ENCODE data around the gene YTHDF2. TPM values are rescaled to one million over a fixed set of nuclear protein-coding genes. Genes with fewer than 3 reads are reported as not detected.
A peak's percentile ranks its signal among the peaks of the same experiment; 100 is the strongest.

Gene YTHDF2
- total RNA-seq, 1 donor: 63.0 TPM

GRCh38 chr1:28751315-28752060, 14.7 kb downstream of the YTHDF2 start:
- DNase-seq (ENCODE audit: insufficient read length, low spot score, missing footprints): peak; percentile 77
- H3K9me3 ChIP-seq (ENCODE audit: low read depth, low read length): no peaks in the 10 kb centered on the region
- H3K4me3 ChIP-seq (ENCODE audit: insufficient read depth, low read length): no peak overlapping the region
- no peak overlapping the region for H2AFZ ChIP-seq (ENCODE audit: low read length)
- H3K27ac ChIP-seq (ENCODE audit: low read depth, low read length): peak overlapping the region; percentile 43
- H3K4me1 ChIP-seq (ENCODE audit: insufficient read depth, low read length): peaks cover 32% of the 10 kb centered on the region
- peaks cover 100% of the 10 kb centered on the region for H3K79me2 ChIP-seq (ENCODE audit: insufficient read depth, low read length)
- no peaks in the 10 kb centered on the region for H3K27me3 ChIP-seq (ENCODE audit: insufficient read depth, low read length)
- H4K20me1 ChIP-seq (ENCODE audit: insufficient read depth, low read length): peaks cover 81% of the 10 kb centered on the region
- H3K4me2 ChIP-seq (ENCODE audit: insufficient read depth, low read length): peak overlapping the region; percentile 50
- peaks cover 7% of the 10 kb centered on the region for H3K36me3 ChIP-seq (ENCODE audit: insufficient read depth, low read length)
- no peak for TF ChIP-seq CTCF (IDR thresholded peaks at IDR 0.05; ENCODE audit: extremely low read depth, low read depth, low read length)

GRCh38 chr1:28755701-28756100, 19.0 kb downstream of the YTHDF2 start:
- Histone ChIP-seq H3K36me3 (ENCODE audit: insufficient read depth, low read length) (peaks cover 31% of the 10 kb centered on the region), H3K4me3 (ENCODE audit: insufficient read depth, low read length) (no peak overlapping the region), H2AFZ (ENCODE audit: low read length) (no peak overlapping the region), H3K4me1 (ENCODE audit: insufficient read depth, low read length) (peaks cover 26% of the 10 kb centered on the region), H3K27me3 (ENCODE audit: insufficient read depth, low read length) (no peaks in the 10 kb centered on the region), H4K20me1 (ENCODE audit: insufficient read depth, low read length) (peaks cover 86% of the 10 kb centered on the region), H3K4me2 (ENCODE audit: insufficient read depth, low read length) (peak overlapping the region; percentile 16), H3K9me3 (ENCODE audit: low read depth, low read length) (no peaks in the 10 kb centered on the region), H3K27ac (ENCODE audit: low read depth, low read length) (no peak overlapping the region), H3K79me2 (ENCODE audit: insufficient read depth, low read length) (peaks cover 100% of the 10 kb centered on the region)
- no peak for TF ChIP-seq CTCF (IDR thresholded peaks at IDR 0.05; ENCODE audit: extremely low read depth, low read depth, low read length)
- no peak for DNase-seq (ENCODE audit: insufficient read length, low spot score, missing footprints)

GRCh38 chr1:28756846-28757245, 20.1 kb downstream of the YTHDF2 start:
- Histone ChIP-seq H3K27ac (ENCODE audit: low read depth, low read length) (no peak overlapping the region), H4K20me1 (ENCODE audit: insufficient read depth, low read length) (peaks cover 84% of the 10 kb centered on the region), H2AFZ (ENCODE audit: low read length) (no peak overlapping the region), H3K9me3 (ENCODE audit: low read depth, low read length) (no peaks in the 10 kb centered on the region), H3K36me3 (ENCODE audit: insufficient read depth, low read length) (peaks cover 38% of the 10 kb centered on the region), H3K4me1 (ENCODE audit: insufficient read depth, low read length) (peaks cover 15% of the 10 kb centered on the region), H3K79me2 (ENCODE audit: insufficient read depth, low read length) (peaks cover 100% of the 10 kb centered on the region), H3K4me2 (ENCODE audit: insufficient read depth, low read length) (no peak overlapping the region), H3K4me3 (ENCODE audit: insufficient read depth, low read length) (no peak overlapping the region), H3K27me3 (ENCODE audit: insufficient read depth, low read length) (no peaks in the 10 kb centered on the region)
- DNase-seq (ENCODE audit: insufficient read length, low spot score, missing footprints): no peak
- peak; percentile 22 for TF ChIP-seq CTCF (IDR thresholded peaks at IDR 0.05; ENCODE audit: extremely low read depth, low read depth, low read length)

GRCh38 chr1:28758420-28758819, 21.7 kb downstream of the YTHDF2 start:
- H3K4me1 ChIP-seq (ENCODE audit: insufficient read depth, low read length): peaks cover 14% of the 10 kb centered on the region
- H3K27me3 ChIP-seq (ENCODE audit: insufficient read depth, low read length): no peaks in the 10 kb centered on the region
- H3K79me2 ChIP-seq (ENCODE audit: insufficient read depth, low read length): peaks cover 99% of the 10 kb centered on the region
- H2AFZ ChIP-seq (ENCODE audit: low read length): no peak overlapping the region
- H3K9me3 ChIP-seq (ENCODE audit: low read depth, low read length): no peaks in the 10 kb centered on the region
- H3K4me3 ChIP-seq (ENCODE audit: insufficient read depth, low read length): no peak overlapping the region
- no peak for TF ChIP-seq CTCF (IDR thresholded peaks at IDR 0.05; ENCODE audit: extremely low read depth, low read depth, low read length)
- no peak for DNase-seq (ENCODE audit: insufficient read length, low spot score, missing footprints)
- H4K20me1 ChIP-seq (ENCODE audit: insufficient read depth, low read length): peaks cover 68% of the 10 kb centered on the region
- H3K27ac ChIP-seq (ENCODE audit: low read depth, low read length): no peak overlapping the region
- no peak overlapping the region for H3K4me2 ChIP-seq (ENCODE audit: insufficient read depth, low read length)
- peaks cover 36% of the 10 kb centered on the region for H3K36me3 ChIP-seq (ENCODE audit: insufficient read depth, low read length)
